GM18508 (cell line): ENCODE data around the gene KRT20.
"Not testable (repeated sequence)": the region's sequence is repeated elsewhere in the genome, so short reads cannot be mapped to it uniquely, and the experiment has no call there.

Source experiments
- ATAC-seq: cut with Tn5 transposase; IDR thresholded peaks from one replicate; pipeline ENCODE4 v1.9.1; 2021; ENCODE audit warnings: moderate number of reproducible peaks; ENCODE audit not compliant: insufficient read depth, unreplicated experiment

KRT20 gene

DNA sequence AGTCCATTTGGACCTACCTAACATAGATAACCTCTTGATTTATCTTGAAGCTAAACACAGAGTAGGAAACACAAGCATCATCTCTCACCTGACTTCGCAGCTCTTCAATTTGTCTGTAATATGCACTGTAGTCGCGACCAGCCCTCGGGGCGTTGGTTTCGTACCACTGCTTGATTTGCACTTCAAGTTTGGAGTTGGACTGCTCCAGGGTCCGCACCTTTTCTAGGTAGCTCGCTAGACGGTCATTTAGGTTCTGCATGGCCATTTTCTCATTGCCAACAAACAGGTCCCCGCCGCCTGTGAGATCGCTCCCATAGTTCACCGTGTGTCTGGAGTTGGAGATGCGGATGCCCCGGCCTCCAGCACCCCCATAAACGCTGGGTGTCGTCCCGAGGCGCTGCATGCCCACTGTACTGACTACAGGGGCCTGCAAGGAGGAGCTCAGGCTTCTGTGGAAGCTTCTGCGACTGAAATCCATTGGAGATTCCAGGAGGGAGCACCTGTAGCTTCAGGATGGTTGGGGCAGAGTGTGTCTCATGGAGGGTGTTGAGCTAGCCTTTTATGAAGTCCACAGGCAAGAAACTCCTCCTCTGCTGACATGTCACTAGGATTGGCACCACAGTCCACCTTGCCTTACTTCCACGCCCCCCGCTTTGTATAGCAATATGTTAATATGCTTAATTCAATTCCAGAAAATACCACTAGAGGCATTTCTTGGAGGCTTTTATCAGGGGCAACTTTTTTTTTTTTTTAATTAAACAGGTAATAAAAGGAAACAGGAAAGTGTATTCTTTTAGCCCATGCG is at the start of gene KRT20:
Gene KRT20, minus strand, starts transcription at position 535 of the 805 bp plus-strand sequence. Its CDS starts 57 bp downstream, at position 478.
- ATAC-seq = no peak

DNA sequence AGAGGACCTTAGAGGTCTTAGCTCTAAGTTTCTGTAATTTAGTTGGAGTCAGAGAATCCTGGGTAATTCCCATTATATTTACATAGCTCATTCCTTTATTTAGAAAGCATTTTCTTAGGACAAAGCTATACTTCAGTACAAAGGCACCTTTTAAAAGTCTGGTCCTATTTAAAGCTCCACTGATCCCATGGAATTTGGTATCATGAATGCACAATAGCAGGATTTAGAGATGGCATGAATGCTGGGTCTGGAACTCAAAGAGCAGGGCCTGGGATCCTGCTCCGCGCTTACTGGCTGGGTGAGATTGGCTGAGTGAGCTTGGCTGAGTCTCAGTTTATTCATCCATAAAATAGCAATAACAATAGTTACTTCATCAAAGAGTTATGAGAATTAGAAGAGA is 47.6 kb upstream of the KRT20 start:
- no peak for ATAC-seq

GRCh38 chr17:40931311-40931710 is 46.3 kb upstream of the KRT20 start:
- no peak for ATAC-seq

DNA sequence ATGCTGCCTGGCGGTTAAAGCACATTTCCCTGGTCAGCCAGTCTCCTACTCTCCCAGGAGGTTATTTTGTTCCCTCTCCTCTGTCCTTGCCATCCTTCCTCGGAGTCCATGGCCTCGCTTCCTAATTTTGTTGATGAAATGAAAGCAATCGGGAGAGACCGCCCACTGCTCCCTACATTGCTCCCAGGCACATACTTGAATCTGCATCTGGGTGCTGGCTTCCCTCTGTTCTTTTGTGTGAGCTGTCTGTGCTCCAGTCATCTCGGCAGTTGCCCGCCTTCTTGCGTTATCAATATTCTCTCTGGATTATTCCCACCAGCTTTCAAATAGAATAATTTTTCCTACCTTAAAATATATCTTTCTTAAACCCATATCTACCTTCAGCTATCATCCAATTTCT is 41.3 kb upstream of the KRT20 start:
- ATAC-seq = no peak

- no peak for ATAC-seq
These were observed 37.2 kb upstream of the KRT20 start for GRCh38 chr17:40922239-40922638.

GRCh38 chr17:40921026-40921425 is 36.0 kb upstream of the KRT20 start:
- no peak for ATAC-seq

DNA sequence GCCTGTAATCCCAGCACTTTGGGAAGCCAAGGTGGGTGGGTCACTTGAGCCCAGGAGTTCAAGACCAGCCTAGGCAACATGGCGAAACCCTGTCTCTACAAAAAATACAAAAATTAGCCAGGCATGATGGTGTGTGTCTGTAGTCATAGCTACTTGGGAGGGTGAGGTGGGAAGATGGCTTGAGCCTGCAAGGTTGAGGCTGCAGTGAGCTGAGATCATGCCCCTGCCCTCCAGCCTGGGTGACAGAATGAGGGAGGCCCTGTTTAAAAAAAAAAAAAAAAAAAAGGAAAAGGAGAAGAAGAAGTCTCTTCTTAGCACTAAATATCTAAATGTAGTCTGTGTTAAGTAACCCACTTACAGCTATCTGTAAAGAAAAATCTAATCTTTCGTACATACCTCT is 32.1 kb upstream of the KRT20 start:
- ATAC-seq = not testable (repeated sequence)

DNA sequence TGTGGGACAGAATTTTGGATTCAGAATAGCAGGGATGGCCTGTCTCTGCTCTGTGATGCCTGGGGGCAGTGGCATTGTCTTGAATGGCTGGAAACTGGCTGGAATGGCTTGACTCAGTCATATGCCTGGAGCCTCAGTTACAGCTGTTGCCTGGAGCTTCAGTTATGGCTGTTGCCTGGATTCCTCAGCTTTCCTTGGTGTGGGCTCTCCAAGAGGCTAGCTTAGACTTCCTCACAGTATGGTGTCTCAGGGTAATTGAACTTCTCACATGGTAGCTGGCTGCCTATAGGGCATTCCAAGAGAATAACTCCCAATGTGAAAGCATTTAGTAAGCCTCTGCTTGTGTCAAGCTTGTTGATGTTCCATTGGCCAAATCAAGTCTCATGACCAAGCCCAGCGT is 31.3 kb upstream of the KRT20 start:
- no peak for ATAC-seq

- ATAC-seq = no peak
These were observed 30.7 kb upstream of the KRT20 start for GRCh38 chr17:40915721-40916256.

GRCh38 chr17:40915199-40915661 is 30.2 kb upstream of the KRT20 start:
- no peak for ATAC-seq

DNA sequence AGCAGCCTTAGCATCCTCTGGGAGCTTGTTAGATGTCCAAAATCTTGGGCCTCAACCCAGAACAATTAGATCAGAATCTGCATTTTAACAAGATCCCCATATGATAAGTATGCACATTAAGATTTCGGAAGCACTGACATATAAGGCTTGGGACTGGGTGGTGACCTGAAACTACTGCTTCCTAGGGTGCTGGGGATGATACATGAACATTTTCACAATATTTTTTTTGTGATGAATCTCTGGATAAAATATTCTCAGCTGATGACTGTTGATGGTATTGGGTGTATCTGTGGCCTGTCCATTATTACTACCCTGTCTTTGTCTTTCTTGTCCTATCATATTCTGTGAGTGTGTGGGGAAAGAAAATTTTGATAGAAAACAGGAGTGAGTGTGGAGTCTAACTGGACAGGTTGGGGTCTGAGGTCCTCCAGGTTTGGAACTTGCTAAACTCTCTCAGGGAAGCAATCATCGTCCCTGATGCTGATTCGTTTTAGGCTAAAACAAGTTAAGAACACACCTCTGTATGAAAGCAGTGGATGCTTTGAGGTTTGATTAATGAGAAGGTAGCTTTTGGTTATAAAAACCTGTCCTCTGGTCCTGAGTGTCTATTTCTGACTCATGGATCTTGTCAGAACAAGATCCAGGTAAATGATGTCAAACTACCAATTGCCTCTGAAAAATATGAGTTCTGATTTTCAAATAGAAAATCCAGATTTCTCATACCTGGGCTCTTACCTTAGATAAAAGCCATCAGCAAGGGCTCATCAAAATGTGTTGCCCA is 29.2 kb upstream of the KRT20 start:
- ATAC-seq = no peak

DNA sequence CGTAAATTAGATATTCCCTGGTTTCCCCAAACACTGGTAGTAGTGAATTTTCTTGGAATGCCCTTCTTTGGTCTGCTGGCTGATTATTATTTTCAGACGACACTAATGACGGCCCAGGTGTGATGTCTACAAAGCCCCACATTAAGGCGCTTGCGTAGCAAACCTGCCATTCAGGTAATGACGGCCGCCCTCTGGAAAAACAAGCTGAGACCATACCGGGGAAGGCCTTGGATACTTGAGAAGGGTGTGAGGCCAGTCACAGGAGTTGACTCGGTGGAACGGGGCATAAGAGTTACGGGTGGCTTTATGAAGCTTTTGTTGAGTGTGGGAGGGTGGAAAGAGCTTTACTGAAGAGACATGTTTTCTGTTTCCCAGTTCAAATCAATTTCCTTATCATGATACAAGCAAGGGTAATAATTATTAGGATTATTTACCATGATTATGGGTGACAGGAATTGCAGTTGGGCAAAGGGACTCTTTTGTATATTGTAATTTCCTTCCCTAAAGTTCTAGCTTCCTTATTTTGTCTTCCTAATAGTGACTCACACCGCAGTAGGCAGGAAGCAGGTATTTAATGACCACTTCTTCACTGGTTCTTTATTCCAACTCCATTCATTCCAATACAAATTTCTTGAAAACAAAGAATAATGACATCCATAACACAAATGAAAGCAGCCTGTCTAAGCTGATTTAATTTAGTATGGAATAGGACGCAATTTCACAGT is 27.6 kb upstream of the KRT20 start:
- no peak for ATAC-seq

GRCh38 chr17:40910441-40910841 is 25.4 kb upstream of the KRT20 start:
- ATAC-seq = no peak

- no peak for ATAC-seq
These were observed 24.7 kb upstream of the KRT20 start for GRCh38 chr17:40909755-40910154.

GRCh38 chr17:40909351-40909750 is 24.3 kb upstream of the KRT20 start:
- ATAC-seq = no peak

DNA sequence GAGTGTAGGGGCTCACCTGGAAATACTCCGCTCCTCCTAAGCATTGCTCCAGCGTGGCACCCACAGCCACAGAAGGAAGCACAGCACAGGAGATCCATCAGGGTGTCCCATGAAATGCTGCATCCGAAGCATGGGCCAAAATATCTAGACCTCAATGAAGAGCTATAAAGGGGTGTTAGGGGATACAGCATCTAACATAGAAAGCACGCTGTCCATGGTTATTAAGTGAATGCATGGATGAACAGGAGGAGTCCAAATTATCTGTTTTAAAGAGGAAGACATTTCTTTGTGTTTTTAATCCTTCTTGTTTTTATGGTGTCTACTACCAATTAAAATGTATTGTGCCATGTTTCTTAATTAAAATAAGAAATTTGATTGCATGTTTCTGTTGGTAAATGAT is 21.6 kb upstream of the KRT20 start:
- no peak for ATAC-seq

GRCh38 chr17:40905370-40905769 is 20.3 kb upstream of the KRT20 start:
- ATAC-seq = no peak

DNA sequence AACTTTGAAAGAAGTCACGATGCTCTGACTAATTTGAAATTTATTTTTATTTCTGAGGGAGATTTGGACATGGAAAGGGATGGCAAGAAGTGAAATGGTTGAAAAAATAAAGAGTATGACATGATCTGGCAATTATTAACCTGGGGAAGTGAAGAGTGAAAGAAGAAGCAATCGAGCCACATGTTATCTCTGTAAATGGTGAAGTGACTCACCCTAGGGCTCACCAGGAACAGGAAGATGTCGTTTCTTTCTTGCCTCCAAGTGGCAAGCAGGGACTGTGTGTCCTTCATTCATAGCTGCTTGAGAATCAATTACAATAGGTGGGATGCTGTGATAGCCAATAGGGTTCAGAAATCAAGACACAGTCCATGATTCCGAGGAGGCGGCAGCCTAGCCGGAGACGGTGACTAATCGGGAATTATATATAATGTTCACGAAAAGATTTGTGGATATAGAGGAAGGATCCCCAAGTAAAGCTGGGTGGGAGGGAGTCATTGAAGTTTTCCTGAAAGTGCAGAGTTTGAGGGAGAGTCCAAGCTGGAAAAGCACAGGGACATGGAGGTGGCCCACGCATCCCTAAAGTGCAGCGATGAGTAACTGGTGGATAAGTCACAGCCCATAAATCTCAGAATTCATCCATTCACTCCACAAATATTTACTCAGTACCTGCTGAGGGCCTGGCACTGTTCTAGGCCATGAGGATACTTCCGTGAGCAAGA is 18.2 kb upstream of the KRT20 start:
- no peak for ATAC-seq

DNA sequence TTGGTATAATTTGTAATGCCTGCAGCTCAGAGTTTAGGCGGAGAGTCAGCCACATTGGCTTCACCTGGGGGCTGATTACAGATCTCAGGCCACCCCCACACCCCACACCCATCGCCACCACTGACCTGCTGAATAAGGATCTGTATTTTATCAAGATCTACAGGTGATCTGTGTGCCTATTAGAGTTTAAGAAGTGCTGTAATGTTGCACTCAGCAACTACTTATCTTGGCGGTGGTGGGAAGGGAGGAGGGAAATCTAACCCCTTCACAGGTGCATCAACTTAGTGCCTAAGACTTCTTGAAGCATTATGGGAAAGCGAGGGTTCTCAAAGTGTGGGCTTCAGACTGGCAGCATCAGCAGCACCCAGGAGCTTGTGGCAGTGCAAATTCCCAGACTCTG is 17.5 kb upstream of the KRT20 start:
- no peak for ATAC-seq

DNA sequence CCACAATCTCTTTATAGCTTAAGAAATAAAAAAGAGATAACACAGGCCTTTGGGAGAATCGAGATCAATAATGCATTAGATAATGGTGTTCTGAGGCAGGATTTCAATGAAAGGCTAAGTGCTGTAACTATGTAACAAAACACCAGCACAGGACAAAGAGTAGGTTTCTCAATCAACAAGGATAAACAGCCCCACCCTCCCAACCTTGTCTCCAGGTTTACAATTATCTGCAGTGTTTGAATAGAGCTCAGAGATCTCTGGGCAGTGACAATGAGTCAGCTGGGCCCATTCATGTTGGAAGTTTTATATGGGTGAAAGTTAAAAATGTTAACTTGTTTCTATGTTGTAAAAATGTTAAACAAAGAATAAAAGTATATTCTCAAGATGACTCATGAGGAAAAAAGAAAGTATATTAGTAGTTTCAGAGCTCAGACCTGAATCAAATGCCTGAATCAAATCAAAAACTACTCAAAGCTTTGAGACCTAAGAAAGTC is 17.0 kb upstream of the KRT20 start:
- no peak for ATAC-seq
